Hepatocyte (in vitro differentiated cells): ENCODE measurements around the gene RAB3D.

Experiments
- CTCF ChIP-seq: fragments of 200-600 bp; sonication (generic); IDR thresholded peaks from 2 replicates; pipeline ENCODE4 v1.5.1; 2016; ENCODE audit warnings: antibody characterized with exemption, mild to moderate bottlenecking; ENCODE audit not compliant: poor library complexity
- EZH2 ChIP-seq: fragments of 200-600 bp; sonication (generic); IDR thresholded peaks from 2 replicates; pipeline ENCODE4 v1.6.1; 2016; ENCODE audit warnings: antibody characterized with exemption, mild to moderate bottlenecking, borderline replicate concordance
- EZH2phosphoT487 ChIP-seq: fragments of 200-600 bp; sonication (generic); IDR thresholded peaks from one replicate; pipeline ENCODE4 v1.6.1; 2018; ENCODE audit warnings: antibody characterized with exemption, mild to moderate bottlenecking, low read depth, moderate library complexity; ENCODE audit not compliant: unreplicated experiment, severe bottlenecking

- TF ChIP-seq CTCF (no peak), EZH2phosphoT487 (no peak), EZH2 (no peak)
Observed at GRCh38 chr19:11306337-11306736, 33.1 kb downstream of the RAB3D start.
